D721Med (cell line): ENCODE data around the gene CD55.

Experiments
- DNase-seq: peaks from one replicate; pipeline ENCODE4 v3.0.0; 2011; ENCODE audit warnings: low spot score; ENCODE audit not compliant: insufficient read length
- FAIRE-seq: peaks from 2 replicates; lab custom pipeline; 2011; peaks lifted over from hg19 to GRCh38; lab: Jason Lieb, UNC
- TF ChIP-seq, protein P1 (sequence below): IDR thresholded peaks from 2 replicates; pipeline ENCODE4 v1.5.1; 2012; ENCODE audit warnings: mild to moderate bottlenecking, control low read depth; ENCODE audit not compliant: insufficient read depth; ENCODE audit errors: missing control alignments

CD55 gene

DNA sequence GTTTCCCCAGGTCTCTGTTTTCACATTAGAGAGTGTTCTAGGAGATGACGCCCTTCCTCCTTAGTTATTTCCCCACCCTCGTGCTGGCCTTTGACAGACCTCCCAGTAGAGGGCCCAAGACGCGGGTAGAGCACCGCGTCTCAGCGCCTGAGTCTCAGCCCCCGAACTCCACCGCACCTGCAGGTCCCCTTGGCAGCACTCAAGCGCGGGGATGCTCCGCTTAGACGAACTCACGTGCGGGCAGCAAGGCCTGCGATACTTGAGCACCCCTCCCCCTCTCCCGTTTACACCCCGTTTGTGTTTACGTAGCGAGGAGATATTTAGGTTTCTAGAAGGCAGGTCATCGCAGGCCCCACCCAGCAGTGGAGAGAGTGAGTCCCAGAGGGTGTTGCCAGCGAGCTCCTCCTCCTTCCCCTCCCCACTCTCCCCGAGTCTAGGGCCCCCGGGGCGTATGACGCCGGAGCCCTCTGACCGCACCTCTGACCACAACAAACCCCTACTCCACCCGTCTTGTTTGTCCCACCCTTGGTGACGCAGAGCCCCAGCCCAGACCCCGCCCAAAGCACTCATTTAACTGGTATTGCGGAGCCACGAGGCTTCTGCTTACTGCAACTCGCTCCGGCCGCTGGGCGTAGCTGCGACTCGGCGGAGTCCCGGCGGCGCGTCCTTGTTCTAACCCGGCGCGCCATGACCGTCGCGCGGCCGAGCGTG is at the start of gene CD55:
Gene CD55, plus strand, starts transcription at position 600 of the 711 bp plus-strand sequence. Its CDS starts 88 bp downstream, at position 688.
- TF ChIP-seq, protein P1, sequence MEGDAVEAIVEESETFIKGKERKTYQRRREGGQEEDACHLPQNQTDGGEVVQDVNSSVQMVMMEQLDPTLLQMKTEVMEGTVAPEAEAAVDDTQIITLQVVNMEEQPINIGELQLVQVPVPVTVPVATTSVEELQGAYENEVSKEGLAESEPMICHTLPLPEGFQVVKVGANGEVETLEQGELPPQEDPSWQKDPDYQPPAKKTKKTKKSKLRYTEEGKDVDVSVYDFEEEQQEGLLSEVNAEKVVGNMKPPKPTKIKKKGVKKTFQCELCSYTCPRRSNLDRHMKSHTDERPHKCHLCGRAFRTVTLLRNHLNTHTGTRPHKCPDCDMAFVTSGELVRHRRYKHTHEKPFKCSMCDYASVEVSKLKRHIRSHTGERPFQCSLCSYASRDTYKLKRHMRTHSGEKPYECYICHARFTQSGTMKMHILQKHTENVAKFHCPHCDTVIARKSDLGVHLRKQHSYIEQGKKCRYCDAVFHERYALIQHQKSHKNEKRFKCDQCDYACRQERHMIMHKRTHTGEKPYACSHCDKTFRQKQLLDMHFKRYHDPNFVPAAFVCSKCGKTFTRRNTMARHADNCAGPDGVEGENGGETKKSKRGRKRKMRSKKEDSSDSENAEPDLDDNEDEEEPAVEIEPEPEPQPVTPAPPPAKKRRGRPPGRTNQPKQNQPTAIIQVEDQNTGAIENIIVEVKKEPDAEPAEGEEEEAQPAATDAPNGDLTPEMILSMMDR: peak; percentile 32
- no peak for FAIRE-seq
- DNase-seq: no peak

DNA sequence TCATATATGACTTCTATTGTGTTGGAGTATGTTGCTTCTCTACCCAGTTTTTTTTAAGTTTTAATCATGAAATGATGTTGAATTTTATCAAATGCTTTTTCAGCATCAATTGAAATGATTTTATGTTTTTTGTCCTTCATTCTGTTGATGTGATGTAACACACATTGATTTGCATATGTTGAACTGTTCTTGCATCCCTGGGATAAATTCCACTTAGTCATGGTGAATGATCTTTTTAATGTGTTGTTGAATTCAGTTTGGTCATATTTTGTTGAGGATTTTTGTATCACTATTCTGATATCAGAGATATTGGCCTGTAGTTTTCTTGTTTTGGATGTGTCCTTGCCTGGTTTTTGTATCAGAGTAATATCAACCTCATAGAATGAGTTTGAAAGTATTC is 46.6 kb upstream of the CD55 start:
- DNase-seq (no peak), FAIRE-seq (no peak)
- TF ChIP-seq, protein P1: no peak

GRCh38 chr1:207276465-207276864 is 45.0 kb upstream of the CD55 start:
- FAIRE-seq: no peak
- DNase-seq: no peak
- TF ChIP-seq, protein P1: no peak

DNA sequence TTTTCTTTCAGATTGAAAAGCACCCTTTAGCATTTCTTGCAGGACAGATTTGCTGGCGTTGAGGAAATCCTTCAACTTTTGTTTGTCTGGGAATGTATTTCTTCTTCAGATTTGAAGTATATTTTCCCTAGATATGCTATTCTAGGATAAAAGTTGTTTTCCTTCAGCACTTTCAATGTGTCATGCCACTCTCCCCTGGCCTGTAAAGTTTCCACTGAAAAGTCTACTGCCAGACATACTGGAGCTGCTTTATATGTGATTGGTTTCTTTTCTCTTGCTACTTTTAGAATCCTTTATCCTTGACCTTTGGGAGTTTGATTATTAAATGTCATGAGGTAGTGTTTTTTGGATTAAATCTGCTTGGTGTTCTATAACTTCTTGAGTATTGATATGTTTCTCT is 44.2 kb upstream of the CD55 start:
- no peak for DNase-seq
- FAIRE-seq: no peak
- TF ChIP-seq, protein P1: no peak

DNA sequence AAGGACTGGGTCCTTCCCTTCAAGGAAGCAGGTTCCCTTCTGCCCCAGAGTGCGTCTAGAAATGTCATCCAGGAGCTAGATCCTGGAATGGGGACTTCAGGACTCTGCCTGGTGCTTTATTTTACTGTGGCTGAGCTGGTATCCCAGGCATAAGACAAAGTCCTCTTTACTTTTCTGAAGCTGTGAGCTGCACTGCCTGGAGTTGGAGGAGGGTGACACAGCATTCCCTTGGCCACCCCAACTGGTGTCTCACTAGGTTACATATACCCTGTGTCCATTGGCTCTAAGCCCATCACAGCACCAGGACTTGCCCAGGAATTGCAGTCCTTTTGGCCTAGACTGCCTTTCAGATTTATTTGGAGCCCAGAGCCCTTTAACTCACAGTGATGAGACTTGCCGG is 41.8 kb upstream of the CD55 start:
- no peak for FAIRE-seq

DNA sequence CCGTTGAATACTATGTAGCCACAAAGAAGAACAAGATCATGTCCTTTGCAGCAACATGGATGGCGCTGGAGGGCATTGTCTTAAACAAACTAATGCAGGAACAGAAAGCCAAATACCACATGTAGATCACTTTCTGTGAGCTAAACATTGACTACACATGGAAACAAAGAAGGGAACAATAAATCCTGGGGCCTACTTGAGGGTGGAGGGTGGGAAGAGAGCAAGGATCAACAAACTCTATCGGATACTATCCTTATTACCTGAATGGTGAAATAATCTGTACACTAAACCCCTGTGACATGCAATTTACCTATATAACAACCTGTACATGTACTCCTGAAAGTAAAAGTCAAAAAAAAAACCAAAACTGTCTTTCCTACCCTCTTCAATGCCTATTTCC is 40.8 kb upstream of the CD55 start:
- FAIRE-seq (no peak), DNase-seq (no peak)
- TF ChIP-seq, protein P1: no peak

More for the DNA sequence above, 41.8 kb upstream of the CD55 start:
- DNase-seq: no peak
- TF ChIP-seq, protein P1: no peak

GRCh38 chr1:207282058-207282457 is 39.4 kb upstream of the CD55 start:
- FAIRE-seq: no peak
- TF ChIP-seq, protein P1: no peak
- no peak for DNase-seq
